Mammary epithelial cell (primary cell): ENCODE measurements around the gene STRN3.

Experiments used
- CTCF ChIP-seq, 2 donors: IDR thresholded peaks in 1 of 2; conservative IDR thresholded peaks in 1 of 2; 2 replicates each; pipeline ENCODE4 v1.5.1; 2011 to 2012; ENCODE audit warnings: inconsistent platforms in 2 of 2, low read length in 2 of 2, mild to moderate bottlenecking in 2 of 2, control low read depth in 1 of 2, low read depth in 1 of 2; ENCODE audit not compliant: insufficient read depth in 1 of 2; ENCODE audit errors: extremely low read depth in 1 of 2
- EZH2 ChIP-seq: IDR thresholded peaks from 2 replicates; pipeline ENCODE4 v1.6.1; 2012; ENCODE audit warnings: low read length, inconsistent platforms, borderline replicate concordance

DNA sequence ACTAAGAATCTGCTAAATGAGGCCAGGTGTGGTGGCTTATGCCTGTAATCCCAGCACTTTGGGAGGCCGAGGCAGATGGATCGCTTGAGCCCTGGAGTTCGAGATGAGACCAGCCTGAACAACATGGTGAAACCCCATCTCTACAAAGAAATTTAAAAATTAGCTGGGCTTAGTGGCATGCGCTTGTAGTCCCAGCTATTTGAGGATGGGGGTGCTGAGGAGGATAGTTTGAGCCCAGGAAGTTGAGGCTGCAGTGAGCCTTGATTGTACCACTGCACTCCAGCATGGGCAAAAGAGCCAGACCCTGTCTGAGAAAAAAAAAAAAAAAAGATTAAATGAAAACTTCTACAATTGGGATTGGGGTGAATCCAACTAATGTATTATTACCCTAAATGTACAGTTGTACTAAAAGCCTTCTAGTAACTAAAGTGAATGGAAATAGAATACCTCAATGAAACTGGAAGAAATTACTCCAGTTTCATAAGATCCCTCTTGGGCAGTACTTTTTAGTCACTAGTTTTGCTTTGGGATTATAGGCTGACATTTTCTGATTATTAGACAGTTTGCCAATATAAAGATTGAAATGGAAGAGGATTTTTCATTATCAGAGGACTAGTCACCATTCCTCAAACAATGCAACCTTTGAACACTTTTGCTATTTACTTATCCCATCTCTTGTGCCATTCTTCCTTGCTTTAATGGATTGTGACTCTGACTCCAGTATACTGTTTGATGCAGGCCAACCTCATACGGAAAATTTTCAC lies 137.5 kb downstream of the STRN3 start:
- TF ChIP-seq EZH2 (no peak), CTCF (conservative IDR thresholded peaks at IDR 0.05 in 1 of 2, IDR thresholded peaks at IDR 0.05 in 1 of 2; ENCODE audit: extremely low read depth in 1 of 2, insufficient read depth in 1 of 2, low read depth in 1 of 2, low read length in 2 of 2) (no peak)
